Posterior vena cava (tissue), 2 donors: ENCODE results near the gene ZMAT1. TPM values are rescaled to one million over a fixed set of nuclear protein-coding genes. Genes with fewer than 3 reads are reported as not detected.
"Not testable (repeated sequence)": the region's sequence is repeated elsewhere in the genome, so short reads cannot be mapped to it uniquely, and the experiment has no call there.

Source experiments
- DNase-seq: peaks from one replicate; pipeline ENCODE4 v3.0.0-alpha.2; 2020; ENCODE audit warnings: low spot score
- intact Hi-C, 2 donors: fragments of 100-400 bp; cut with DNase I; formaldehyde crosslinking; loops; one replicate each; pipeline versions ENCODE4 v1.14.1 to v1.14.2; 2022 to 2023
- long read RNA-seq, 2 donors: library from polyadenylated mRNA; unstranded; transcript quantifications; one replicate each; pipeline ENCODE4 v2.0.0, GENCODE V29; 2020 to 2021
- total RNA-seq, 2 donors: library from RNA; stranded (reverse); fragmentation: NEBNext Ultra II Directional; extraction: Animal tissue kit (Norgen Biotek cat#: 25700); gene quantifications; one replicate each; pipeline ENCODE4 v1.2.1, GENCODE V29; 2021
- donor health status: DM: yes; HTN: yes; CAD: no.
- donor health status: DM: yes; HTN: yes; CAD: no.

ZMAT1 gene
- 1 to 10 TPM; 5.4 to 8.8 TPM for total RNA-seq
- long read RNA-seq, donor 1 = 0 reads
- long read RNA-seq, donor 2, partial matches to known transcripts = 1 of 5 reads
- long read RNA-seq, donor 2, other reads (novel, unspliced or antisense) = 4 of 5 reads

DNA sequence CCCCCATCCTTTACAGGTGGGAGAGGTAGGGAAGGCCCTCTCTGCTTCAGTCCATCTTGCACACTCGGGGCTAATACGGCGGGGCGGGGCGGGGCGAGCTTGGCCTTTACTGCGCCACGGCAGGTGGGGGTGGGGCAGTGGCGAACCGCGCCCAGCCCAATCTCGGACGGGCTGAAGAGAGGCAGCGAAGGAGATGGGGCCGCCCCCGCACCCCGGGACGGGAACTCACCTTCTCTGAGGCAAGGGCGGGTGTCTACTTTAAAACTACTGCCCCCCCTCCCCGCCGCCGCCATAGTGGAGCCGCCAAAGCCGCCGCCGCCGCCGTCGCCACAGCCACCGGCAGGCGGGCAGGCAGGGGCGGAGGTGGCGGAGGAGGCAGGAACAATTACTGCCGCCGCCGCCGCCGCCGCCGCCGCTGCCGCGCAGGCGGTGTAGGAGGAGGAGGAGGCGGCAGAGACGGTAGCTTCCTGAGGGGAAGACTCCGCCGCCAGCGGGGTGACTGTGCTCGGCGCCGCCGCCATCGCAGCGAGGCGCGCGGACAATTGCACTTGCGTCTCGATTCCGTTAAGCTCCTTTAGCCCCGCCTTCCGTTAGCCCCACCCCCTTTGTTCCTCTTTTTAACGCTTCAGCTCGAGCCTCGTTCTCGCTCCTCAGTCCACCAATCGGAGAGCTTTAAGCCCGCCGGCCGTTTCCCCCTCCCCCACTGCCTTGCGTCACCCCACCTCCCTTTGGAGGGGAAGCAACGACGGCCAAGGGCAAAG lies at the start of gene ZMAT1:
ZMAT1 (minus strand) TSS at position 540 of the 761 bp plus-strand sequence; CDS start at position 521, 19 bp downstream.
- peak; percentile 98 for DNase-seq
- intact Hi-C loops = no loop called here

DNA sequence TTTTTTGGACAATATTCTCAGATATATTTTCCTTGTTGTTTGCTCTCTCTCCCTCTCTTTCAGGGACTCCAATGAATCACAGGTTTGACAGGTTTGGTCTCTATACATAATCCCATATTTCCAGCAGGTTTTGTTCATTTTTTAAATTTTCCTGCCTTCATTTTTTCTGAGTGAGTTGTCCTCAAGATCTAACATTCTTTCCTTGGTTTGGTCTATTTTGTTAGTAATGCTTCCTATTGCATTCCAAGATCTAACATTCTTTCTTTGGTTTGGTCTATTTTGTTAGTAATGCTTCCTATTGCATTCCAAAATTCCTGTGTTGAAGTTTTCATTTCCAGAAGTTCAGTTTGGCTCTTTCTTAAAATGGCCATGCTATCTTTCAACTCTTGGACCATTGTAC lies 45.3 kb upstream of the ZMAT1 start:
- DNase-seq = no peak
- intact Hi-C loops = no loop called here

DNA sequence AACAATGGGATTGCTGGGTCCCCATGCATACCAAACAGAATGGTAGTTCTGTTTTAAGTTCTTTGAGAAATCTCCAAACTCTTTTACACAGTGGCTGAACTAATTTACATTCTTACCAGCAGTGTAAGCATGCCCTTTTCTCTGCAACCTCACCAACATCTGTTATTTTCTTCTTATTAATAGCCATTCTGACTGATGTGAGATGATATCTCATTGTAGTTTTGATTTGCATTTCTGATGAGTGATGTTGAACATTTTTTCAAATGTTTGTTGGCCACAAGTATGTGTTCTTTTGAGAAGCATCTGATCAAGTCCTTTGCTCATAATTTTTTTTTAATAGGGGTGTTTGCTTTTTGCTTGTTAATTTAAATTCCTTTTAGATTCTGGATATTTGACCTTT lies 41.2 kb upstream of the ZMAT1 start:
- no peak for DNase-seq
- intact Hi-C loops = no loop called here

DNA sequence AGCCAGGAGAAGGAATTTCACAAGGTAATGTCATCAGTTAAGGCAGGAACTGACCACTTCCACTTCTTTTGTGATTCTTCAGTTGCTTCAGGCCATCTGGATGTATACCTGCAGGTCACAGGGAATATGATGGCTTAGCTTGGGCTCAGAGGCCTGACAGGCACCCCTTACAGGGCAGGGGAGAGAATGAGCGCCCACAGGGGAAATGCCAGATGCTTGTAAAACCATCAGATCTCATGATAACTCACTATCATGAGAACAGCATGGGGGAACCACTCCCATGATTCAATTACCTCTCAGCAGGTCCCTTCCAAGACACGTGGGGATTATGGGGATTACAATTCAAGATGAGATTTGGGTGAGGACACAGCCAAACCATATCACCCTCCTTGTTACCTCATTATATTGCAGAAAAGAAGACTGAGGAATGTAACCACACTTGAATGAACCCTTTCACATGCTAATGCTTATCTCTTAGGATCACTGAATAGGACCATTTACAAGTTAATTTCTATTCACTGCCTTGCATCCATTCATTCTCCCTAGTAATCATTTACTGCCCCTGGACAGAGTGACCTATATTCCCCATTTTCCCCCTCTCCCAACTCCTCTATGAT lies 33.2 kb upstream of the ZMAT1 start:
- DNase-seq, intact Hi-C loops: not testable (repeated sequence)

DNA sequence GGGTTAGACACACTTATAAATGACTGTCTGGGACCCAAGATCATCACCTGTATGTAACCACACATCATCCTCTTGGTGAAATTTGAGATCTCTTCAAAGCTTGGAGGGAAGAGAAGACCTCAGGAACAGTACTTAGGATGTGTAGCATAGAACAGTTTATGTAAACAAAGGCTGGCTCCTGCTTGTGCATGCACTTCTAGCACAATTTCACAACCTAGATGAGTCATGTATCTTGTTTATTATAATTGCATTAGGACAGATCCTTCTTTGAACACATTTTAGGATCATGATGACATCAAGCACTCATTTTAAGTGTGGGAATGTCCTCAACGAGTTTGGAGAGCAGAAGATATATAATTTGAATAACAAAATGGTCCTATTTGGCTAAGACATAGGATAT lies 26.3 kb upstream of the ZMAT1 start:
- no peak for DNase-seq
- intact Hi-C loops = no loop called here

DNA sequence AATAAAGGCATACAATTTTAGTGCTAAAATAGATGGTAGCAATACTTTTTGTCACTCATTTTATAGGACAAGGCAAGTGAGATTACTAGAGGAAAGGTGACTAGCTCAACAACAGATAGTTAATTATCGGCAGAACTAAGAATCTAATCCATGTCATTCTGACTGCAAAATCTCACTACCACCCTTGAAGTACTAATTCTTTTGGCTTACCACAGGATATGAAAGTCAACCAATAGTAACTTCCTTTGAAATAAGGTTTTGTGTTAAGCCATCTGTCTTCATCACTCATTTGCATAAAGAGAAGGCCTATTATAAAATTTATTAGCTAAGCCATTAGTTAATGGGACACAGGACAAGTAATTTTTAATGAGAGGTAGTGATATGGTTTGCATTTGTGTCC lies 25.3 kb upstream of the ZMAT1 start:
- no peak for DNase-seq
- intact Hi-C loops = no loop called here

DNA sequence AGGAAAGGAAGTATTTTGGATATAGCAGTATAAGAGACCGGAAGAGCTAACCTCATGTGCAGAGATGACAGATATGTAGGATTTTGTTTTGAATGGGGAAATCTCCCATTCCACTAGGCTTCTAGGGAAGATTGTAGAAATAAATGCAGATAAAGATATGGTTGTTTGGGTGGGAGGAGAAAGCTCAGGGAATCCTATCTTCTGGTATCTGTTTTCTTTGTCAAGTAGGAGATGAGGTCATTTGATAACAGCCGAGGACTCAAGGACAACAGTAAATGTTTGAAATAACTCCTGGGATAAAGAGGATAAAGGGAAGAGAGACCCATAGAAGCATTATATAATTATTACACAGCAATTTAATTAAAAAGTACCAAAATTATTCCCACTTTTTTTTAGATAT lies 24.7 kb upstream of the ZMAT1 start:
- intact Hi-C loops = no loop called here
- no peak for DNase-seq

DNA sequence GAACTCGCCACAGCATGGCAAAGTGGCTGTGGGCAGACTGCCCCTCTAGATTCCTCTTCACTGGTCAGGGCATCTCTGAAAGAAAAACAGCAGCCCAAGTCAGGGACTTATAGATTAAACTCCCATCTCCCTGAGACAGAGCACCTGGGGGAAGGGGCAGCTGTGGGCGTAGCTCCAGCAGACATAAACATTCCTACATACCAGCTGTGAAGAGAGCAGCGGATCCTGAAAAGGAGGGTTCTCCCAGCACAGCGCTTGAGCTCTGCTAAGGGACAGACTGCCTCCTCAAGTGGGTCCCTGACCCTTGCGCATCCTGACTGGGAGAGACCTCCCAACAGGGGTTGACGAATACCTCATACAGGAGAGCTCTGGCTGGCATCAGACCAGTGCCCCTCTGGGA lies 18.8 kb upstream of the ZMAT1 start:
- intact Hi-C loops = no loop called here

DNA sequence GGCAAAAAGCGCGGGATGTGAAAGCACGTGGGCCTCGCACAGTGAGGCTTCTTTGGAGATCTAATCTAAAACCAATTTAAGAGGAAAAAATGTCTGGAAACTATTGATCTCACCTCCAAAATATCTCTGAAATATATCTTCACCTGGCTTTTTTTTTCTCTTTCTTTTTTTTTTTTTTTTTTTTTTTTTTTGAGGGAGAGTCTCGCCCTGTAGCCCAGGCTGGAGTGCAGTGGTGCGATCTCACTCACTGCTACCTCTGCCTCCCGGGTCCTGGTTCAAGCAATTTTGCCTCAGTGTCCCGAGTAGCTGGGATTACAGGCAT lies 383 bp upstream of the ZMAT1 start:
- intact Hi-C loops = no loop called here
- no peak for DNase-seq

More for the DNA sequence above, 18.8 kb upstream of the ZMAT1 start:
- DNase-seq = no peak

DNA sequence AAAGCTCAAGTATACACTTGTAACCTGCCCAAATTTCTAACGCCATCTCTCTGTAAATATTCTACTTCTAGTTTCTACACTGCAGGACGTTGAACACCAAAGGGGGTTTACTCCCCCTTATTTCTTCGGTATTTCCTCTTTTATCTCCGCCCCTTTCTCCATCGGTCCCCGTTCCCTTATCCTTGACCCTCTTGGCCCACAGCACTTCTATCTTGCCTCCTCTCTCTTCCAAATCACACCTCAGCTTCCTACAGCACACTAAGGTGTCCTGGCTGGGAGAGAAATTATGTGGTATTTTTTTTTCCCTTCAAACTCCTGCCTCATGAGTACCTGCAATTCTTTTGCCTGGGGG lies 715 bp downstream of the ZMAT1 start:
- no peak for DNase-seq
- intact Hi-C loops = no loop called here

DNA sequence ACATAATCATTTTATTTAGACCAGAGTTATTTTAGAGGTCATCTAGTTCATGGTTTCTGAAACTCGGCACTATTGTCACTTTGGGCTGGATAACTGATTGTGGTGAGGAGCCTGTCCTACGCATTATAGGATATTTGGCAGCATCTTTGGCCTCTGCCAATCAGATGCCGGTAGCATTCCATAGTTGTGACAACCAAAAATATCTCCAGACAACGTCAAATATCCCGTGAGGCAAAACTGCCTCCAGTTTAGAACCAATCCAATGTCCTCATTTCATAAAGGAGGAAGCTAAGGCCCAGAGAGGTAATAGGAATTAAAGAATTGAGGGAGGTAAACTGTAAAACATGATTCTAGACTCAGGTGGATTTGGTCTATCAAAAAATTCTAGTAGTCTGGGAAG lies 6.1 kb downstream of the ZMAT1 start:
- intact Hi-C loops = no loop called here
- DNase-seq = no peak

DNA sequence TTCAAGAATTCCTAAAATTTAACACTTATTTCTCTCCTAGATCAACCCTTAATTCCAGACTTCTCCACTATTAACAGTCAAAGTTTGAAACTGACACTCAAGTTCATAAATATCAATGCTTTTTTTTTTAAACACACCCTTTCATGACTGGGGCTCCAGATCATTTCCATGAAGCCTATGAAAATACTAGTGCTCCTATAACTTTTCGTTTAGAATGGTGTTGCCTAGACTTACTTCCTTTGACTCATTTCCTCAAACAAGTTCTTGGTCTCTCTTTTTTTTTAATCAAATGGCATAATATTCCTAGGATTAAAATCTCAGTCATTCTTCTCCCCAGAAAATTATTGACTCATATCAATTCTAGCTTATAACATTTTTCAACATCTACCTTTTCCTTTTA lies 13.1 kb downstream of the ZMAT1 start:
- intact Hi-C loops = no loop called here
- DNase-seq = no peak

DNA sequence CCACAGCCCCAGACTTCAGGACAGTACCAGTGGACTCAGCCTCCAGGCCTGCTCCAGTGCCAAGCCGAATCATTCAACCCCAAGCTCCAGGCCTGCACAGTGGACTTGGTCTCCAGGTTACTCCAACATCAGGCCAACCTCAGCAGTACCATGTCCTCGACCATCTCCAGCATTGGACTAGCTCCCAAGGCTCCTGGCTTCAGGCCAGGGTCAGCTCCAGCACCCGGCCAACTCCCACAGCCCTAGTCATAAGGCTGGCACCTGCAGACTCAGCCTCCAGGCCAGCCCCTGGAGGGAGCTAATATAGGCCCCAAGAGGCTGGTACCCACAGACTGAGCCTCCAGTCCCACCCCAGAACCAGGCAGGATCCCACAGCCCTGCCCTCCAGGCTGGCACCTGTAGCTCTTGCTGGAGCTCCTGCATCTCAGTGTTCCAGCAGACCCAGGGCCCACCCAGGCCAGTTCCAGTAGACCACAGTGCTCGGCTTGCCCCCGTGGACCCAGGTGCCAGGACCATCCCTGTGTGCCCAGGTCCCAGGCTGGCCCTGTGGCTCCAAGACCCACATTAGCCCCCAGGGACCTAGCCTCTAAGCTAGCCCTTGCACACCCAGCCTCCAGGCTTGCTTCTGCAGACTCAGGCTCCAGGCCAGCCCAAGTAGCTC lies 25.6 kb downstream of the ZMAT1 start:
- intact Hi-C loops = no loop called here
- DNase-seq = peak; percentile 59

DNA sequence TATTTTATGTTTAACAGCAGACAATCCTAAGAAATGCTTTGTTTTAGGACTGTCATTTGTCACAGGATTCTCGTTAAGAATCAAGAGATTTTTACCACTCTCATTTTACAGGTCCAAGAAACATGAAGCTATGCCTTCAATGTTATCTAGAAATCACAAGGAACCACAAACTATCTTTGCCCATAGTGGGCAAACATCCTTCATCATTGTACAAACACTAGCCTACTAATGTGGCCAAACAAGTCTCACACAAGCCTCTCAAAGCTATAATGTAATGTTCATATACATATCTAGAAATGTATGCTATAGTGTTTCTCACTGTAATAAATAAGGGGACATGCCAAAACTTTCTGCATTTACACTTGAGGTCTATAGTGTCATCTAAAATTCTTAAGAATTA lies 26.8 kb downstream of the ZMAT1 start:
- no peak for DNase-seq

More for the DNA sequence above, 26.8 kb downstream of the ZMAT1 start:
- intact Hi-C loops = no loop called here

Other genes with a start within 250 kb of the ZMAT1 start
- gene TCEAL2, start 193.7 kb upstream of the ZMAT1 start, total RNA-seq = 10 to 100 TPM in 1 of 2 donors, 1 to 10 TPM in 1; 8.7 to 10.1 TPM
- gene TCEAL6, start 210.5 kb upstream of the ZMAT1 start, total RNA-seq = not detected
- gene BEX5, start 223.9 kb upstream of the ZMAT1 start, total RNA-seq = 1 to 10 TPM; 3.0 TPM